Coronary artery (tissue), 2 donors: Measurements from ENCODE around the gene HMG20A.

Source experiments
- DNase-seq: peaks from one replicate; pipeline ENCODE4 v3.0.0-alpha.2; 2017; ENCODE audit warnings: low spot score
- H3K27ac ChIP-seq, 2 donors: fragments of 200-600 bp; sonication (generic); one replicate each; pipeline ENCODE4 v1.5.1; 2016 to 2019
- H3K4me3 ChIP-seq: fragments of 200-600 bp; sonication (generic); 2 replicates; pipeline ENCODE4 v1.5.1; 2016; ENCODE audit warnings: mild to moderate bottlenecking, moderate library complexity
- TF ChIP-seq, protein P1 (sequence below): fragments of 200-600 bp; sonication (generic); IDR thresholded peaks from one replicate; pipeline ENCODE4 v1.5.1; 2019; ENCODE audit warnings: antibody characterized with exemption

Gene HMG20A

DNA sequence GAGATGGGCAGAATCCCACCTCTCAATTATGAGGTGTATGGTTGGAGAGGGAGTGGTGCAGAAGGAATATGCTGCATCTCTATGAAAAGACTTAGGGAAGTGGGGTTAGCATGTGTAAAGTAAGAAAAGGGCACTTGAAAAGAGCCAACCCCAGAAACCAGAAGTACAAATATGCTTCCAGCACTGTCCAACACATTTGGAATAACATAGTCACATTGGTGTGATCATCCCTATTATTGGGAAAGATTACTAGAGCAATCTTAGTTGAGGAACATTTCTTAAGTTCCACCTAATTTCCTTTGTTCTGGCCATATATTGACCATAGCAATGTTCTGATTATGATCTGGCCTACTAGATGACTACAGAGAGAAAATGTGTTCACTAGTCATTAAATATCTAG lies 34.3 kb downstream of the HMG20A start:
- H3K4me3 ChIP-seq = no peak overlapping the region
- peak overlapping the region in 1 of 2 donors; percentile 65 for H3K27ac ChIP-seq
- TF ChIP-seq, protein P1, sequence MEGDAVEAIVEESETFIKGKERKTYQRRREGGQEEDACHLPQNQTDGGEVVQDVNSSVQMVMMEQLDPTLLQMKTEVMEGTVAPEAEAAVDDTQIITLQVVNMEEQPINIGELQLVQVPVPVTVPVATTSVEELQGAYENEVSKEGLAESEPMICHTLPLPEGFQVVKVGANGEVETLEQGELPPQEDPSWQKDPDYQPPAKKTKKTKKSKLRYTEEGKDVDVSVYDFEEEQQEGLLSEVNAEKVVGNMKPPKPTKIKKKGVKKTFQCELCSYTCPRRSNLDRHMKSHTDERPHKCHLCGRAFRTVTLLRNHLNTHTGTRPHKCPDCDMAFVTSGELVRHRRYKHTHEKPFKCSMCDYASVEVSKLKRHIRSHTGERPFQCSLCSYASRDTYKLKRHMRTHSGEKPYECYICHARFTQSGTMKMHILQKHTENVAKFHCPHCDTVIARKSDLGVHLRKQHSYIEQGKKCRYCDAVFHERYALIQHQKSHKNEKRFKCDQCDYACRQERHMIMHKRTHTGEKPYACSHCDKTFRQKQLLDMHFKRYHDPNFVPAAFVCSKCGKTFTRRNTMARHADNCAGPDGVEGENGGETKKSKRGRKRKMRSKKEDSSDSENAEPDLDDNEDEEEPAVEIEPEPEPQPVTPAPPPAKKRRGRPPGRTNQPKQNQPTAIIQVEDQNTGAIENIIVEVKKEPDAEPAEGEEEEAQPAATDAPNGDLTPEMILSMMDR = no peak
- no peak for DNase-seq

DNA sequence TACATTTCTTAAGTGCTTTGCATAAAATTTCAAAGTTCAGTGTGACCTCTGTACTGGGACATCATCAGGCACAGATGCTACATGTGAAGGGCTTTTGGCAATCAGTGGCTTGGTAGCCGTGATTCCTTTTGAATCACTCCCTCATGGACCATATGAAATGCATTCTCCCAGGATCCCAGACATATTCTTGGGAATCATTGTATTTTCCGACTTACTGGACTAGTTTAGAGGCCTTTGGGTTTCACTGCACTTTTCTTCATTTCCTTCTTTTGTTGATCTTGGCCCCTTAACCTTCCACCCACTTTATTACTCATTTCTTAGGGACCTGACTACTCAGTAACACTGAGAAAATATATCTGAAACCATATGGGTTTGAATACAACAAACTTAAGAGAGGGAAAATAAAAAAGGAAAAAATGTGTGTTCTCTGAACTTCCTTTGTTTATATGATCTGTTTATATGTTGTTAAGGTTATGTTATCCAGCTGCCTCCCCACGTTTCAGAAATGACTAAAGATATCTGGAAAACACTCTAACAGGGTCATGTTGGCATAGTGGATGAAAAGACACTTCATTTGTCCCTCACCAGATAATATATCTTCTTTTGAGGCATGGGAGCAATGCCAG lies 35.1 kb downstream of the HMG20A start:
- Histone ChIP-seq H3K27ac (peak overlapping the region; percentile 61 to 80), H3K4me3 (no peak overlapping the region)
- no peak for DNase-seq
- TF ChIP-seq, protein P1 = no peak

DNA sequence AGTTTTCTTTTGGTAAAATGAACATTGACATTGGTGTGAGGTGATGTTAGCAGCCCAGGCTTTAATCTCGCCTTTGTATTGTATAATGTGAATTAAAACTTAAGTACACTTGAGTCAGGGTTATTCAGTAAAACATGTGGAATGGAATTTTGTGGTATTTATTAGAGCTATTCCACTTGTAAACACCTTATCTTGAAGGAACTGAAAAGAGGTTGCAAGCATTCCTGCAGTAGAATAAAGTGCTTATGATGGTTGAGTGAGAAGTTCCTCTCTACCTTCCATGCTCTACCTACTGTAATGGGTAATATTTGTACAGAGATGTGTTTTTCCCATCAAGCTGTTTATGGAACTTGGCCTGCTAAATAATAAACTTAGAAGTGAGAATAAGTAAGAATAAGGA lies 36.1 kb downstream of the HMG20A start:
- TF ChIP-seq, protein P1 = no peak
- H3K27ac ChIP-seq = no peak overlapping the region
- DNase-seq = no peak
- H3K4me3 ChIP-seq = no peak overlapping the region

GRCh38 chr15:77457191-77457904 lies 36.7 kb downstream of the HMG20A start:
- TF ChIP-seq, protein P1 = no peak
- no peak for DNase-seq
- no peak overlapping the region for H3K4me3 ChIP-seq
- H3K27ac ChIP-seq = peak overlapping the region in 1 of 2 donors; percentile 34

GRCh38 chr15:77457905-77458265 lies 37.2 kb downstream of the HMG20A start:
- no peak for DNase-seq
- no peak overlapping the region for H3K4me3 ChIP-seq
- TF ChIP-seq, protein P1 = no peak
- H3K27ac ChIP-seq = peak overlapping the region in 1 of 2 donors; percentile 34

GRCh38 chr15:77459031-77459430 lies 38.3 kb downstream of the HMG20A start:
- Histone ChIP-seq H3K27ac (no peak overlapping the region), H3K4me3 (no peak overlapping the region)
- no peak for DNase-seq
- TF ChIP-seq, protein P1 = no peak

DNA sequence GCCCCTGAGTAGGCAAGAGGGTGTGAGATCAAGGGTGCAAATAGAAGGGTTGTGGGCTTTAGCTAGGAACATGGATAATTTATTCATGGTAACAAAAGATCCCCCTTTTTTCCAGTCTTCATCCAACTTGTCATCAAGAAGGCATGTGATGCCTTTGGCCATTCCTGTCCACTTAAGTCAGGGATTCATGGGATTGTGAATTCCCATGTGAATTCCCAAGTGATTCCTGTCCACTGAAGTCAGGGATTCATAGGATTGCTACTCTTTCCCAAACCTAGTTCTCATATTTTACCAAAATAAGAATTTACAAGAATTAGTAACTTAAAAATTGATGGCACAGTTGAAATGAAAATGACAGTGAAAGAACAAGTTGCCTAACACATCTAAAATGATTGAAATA lies 40.8 kb downstream of the HMG20A start:
- H3K27ac ChIP-seq = no peak overlapping the region
- TF ChIP-seq, protein P1 = no peak
- DNase-seq = no peak

More for the DNA sequence above, 40.8 kb downstream of the HMG20A start:
- H3K4me3 ChIP-seq = no peak overlapping the region
